H1 (cell line): ENCODE measurements around the gene TENT5A. TPM values are rescaled to one million over a fixed set of nuclear protein-coding genes. Genes with fewer than 3 reads are reported as not detected.

Source experiments
- CTCF ChIA-PET: fragments of 300-600 bp; sonication (Branson Sonifier 250); formaldehyde crosslinking; loops from one replicate; lab custom pipeline; 2021; ENCODE audit not compliant: partially characterized antibody; lab: Charles Lee
- POLR2A ChIA-PET: fragments of 300-600 bp; sonication (Branson Sonifier 250); formaldehyde crosslinking; loops from one replicate; lab custom pipeline; 2021; ENCODE audit warnings: inconsistent platforms; ENCODE audit not compliant: partially characterized antibody; lab: Charles Lee
- DNase-seq, 2 experiments: peaks; one replicate each; pipeline versions ENCODE4 v3.0.0 to v3.0.0-alpha.2; 2010 to 2022; ENCODE audit warnings: low spot score in 2 of 2, low read depth in 1 of 2, mixed read lengths in 1 of 2
- FAIRE-seq: peaks from 2 replicates; lab custom pipeline; 2011; peaks lifted over from hg19 to GRCh38; lab: Jason Lieb, UNC
- H2AFZ ChIP-seq: 2 replicates; pipeline ENCODE4 v1.8.1; 2012; ENCODE audit warnings: low read length, inconsistent platforms
- H2AK5ac ChIP-seq: 2 replicates; pipeline ENCODE4 v1.6.1; 2013; ENCODE audit warnings: low read depth, low read length
- H2BK120ac ChIP-seq: replicated peaks from 2 replicates; pipeline ENCODE3; 2013; ENCODE audit warnings: low read depth, low read length, inconsistent platforms
- H2BK12ac ChIP-seq: 2 replicates; pipeline ENCODE4 v1.6.1; 2013; ENCODE audit warnings: low read depth, low read length
- H2BK15ac ChIP-seq: 2 replicates; pipeline ENCODE4 v1.6.1; 2013; ENCODE audit warnings: low read length
- H2BK20ac ChIP-seq: 2 replicates; pipeline ENCODE4 v1.6.1; 2013; ENCODE audit warnings: low read length
- H2BK5ac ChIP-seq: 2 replicates; pipeline ENCODE4 v1.6.1; 2013; ENCODE audit warnings: low read depth, low read length
- H3K14ac ChIP-seq: 2 replicates; pipeline ENCODE4 v1.6.1; 2013; ENCODE audit warnings: inconsistent platforms; ENCODE audit not compliant: insufficient read length
- H3K18ac ChIP-seq: 2 replicates; pipeline ENCODE4 v1.6.1; 2013; ENCODE audit warnings: low read length; ENCODE audit errors: extremely low read depth
- H3K23ac ChIP-seq: 2 replicates; pipeline ENCODE4 v1.6.1; 2013; ENCODE audit warnings: inconsistent platforms; ENCODE audit not compliant: insufficient read length
- H3K23me2 ChIP-seq: 2 replicates; pipeline ENCODE4 v1.6.1; 2013; ENCODE audit warnings: low read depth, low read length
- H3K27ac ChIP-seq: 2 replicates; pipeline ENCODE4 v1.6.1; 2011; ENCODE audit warnings: low read depth, low read length, inconsistent platforms
- H3K27me3 ChIP-seq, 4 experiments: replicated peaks in 1 of 4; 1 replicate in 1 of 4; 2 replicates in 3 of 4; pipeline versions ENCODE4 v1.6.1 to v1.8.1; 2011 to 2013; ENCODE audit warnings: low read length in 3 of 4, mild to moderate bottlenecking in 3 of 4, inconsistent platforms in 2 of 4, mixed read lengths in 2 of 4, moderate library complexity in 1 of 4; ENCODE audit not compliant: control insufficient read depth in 3 of 4, insufficient read depth in 3 of 4; ENCODE audit errors: extremely low read depth in 1 of 4
- H3K36me3 ChIP-seq, 4 experiments: 2 replicates each; pipeline versions ENCODE4 v1.6.1 to v1.8.1; 2011 to 2013; ENCODE audit warnings: mild to moderate bottlenecking in 4 of 4, low read length in 3 of 4, moderate library complexity in 2 of 4, control low read depth in 1 of 4, inconsistent platforms in 1 of 4; ENCODE audit not compliant: insufficient read depth in 4 of 4, control insufficient read depth in 2 of 4
- H3K4ac ChIP-seq: replicated peaks from 2 replicates; pipeline ENCODE3; 2013; ENCODE audit warnings: low read length, low read depth, mixed read lengths, inconsistent platforms; ENCODE audit not compliant: insufficient read length
- H3K4me1 ChIP-seq, 4 experiments: replicated peaks in 1 of 4; 1 replicate in 1 of 4; 2 replicates in 3 of 4; pipeline versions ENCODE4 v1.6.1 to v1.8.1; 2011 to 2013; ENCODE audit warnings: low read length in 3 of 4, inconsistent platforms in 2 of 4, mixed read lengths in 1 of 4; ENCODE audit not compliant: insufficient read depth in 4 of 4, control insufficient read depth in 3 of 4
- H3K4me2 ChIP-seq, 2 experiments: 2 replicates each; pipeline versions ENCODE4 v1.6.1 to v1.8.1; 2011 to 2013; ENCODE audit warnings: low read depth in 2 of 2, low read length in 2 of 2, control low read depth in 1 of 2, inconsistent platforms in 1 of 2, mild to moderate bottlenecking in 1 of 2; ENCODE audit not compliant: insufficient read depth in 1 of 2
- H3K4me3 ChIP-seq, 4 experiments: fragments of 200-600, 300-600 bp in 1 of 4; sonication (generic), shearing (Covaris generic), sonication (Bioruptor Twin) in 1 of 4; 2 replicates each; pipeline versions ENCODE4 v1.5.1 to v1.8.1; 2011 to 2016; ENCODE audit warnings: low read length in 4 of 4, low read depth in 3 of 4, control low read depth in 2 of 4, inconsistent platforms in 2 of 4, mild to moderate bottlenecking in 2 of 4, mixed read lengths in 1 of 4, moderate library complexity in 1 of 4; ENCODE audit not compliant: insufficient read depth in 2 of 4; ENCODE audit errors: extremely low read depth in 1 of 4
- H3K56ac ChIP-seq: replicated peaks from 2 replicates; pipeline ENCODE3; 2013; ENCODE audit warnings: low read depth, mild to moderate bottlenecking, mixed read lengths, low read length, inconsistent platforms; ENCODE audit not compliant: insufficient read length
- H3K79me1 ChIP-seq: 2 replicates; pipeline ENCODE4 v1.6.1; 2013; ENCODE audit warnings: low read depth, low read length, control low read depth
- H3K79me2 ChIP-seq, 2 experiments: 2 replicates each; pipeline versions ENCODE4 v1.6.1 to v1.8.1; 2012 to 2013; ENCODE audit warnings: low read length in 2 of 2, mild to moderate bottlenecking in 2 of 2, inconsistent platforms in 1 of 2; ENCODE audit not compliant: insufficient read depth in 2 of 2, control insufficient read depth in 1 of 2
- H3K9ac ChIP-seq, 4 experiments: replicated peaks in 1 of 4; 1 replicate in 1 of 4; 2 replicates in 3 of 4; pipeline versions ENCODE4 v1.6.1 to v1.8.1; 2011 to 2013; ENCODE audit warnings: low read depth in 3 of 4, low read length in 3 of 4, control low read depth in 2 of 4, mild to moderate bottlenecking in 2 of 4, moderate library complexity in 2 of 4, inconsistent platforms in 1 of 4; ENCODE audit errors: extremely low read depth in 1 of 4
- H3K9me3 ChIP-seq, 2 experiments: 2 replicates each; pipeline versions ENCODE4 v1.6.1 to v1.8.1; 2012 to 2013; ENCODE audit warnings: mild to moderate bottlenecking in 2 of 2, moderate library complexity in 2 of 2, control low read depth in 1 of 2, inconsistent platforms in 1 of 2, low read depth in 1 of 2, low read length in 1 of 2, mixed read lengths in 1 of 2; ENCODE audit not compliant: insufficient read depth in 2 of 2
- H4K20me1 ChIP-seq, 2 experiments: replicated peaks in 1 of 2; 2 replicates each; pipeline versions ENCODE3 to v1.8.1; 2011 to 2013; ENCODE audit warnings: inconsistent platforms in 2 of 2, low read length in 2 of 2, mild to moderate bottlenecking in 1 of 2; ENCODE audit not compliant: insufficient read depth in 2 of 2, control insufficient read depth in 1 of 2
- H4K5ac ChIP-seq: 2 replicates; pipeline ENCODE4 v1.6.1; 2013; ENCODE audit warnings: low read length, low read depth, mixed read lengths, inconsistent platforms; ENCODE audit not compliant: insufficient read length
- H4K8ac ChIP-seq: 2 replicates; pipeline ENCODE4 v1.8.0; 2013; ENCODE audit warnings: mild to moderate bottlenecking, moderate library complexity, low read length, inconsistent platforms; ENCODE audit not compliant: insufficient read depth; ENCODE audit errors: extremely low read depth
- H4K91ac ChIP-seq: replicated peaks from 2 replicates; pipeline ENCODE3; 2013; ENCODE audit warnings: low read length, mixed read lengths, inconsistent platforms; ENCODE audit not compliant: insufficient read length
- BRCA1 ChIP-seq: IDR thresholded peaks from 2 replicates; pipeline ENCODE4 v1.6.1; 2012; ENCODE audit warnings: low read depth, low read length, improper control_type of control experiment
- CEBPB ChIP-seq: IDR thresholded peaks from 2 replicates; pipeline ENCODE4 v1.6.1; 2012; ENCODE audit warnings: low read depth, low read length
- CTCF ChIP-seq, 3 experiments: IDR thresholded peaks; 1 replicate in 2 of 3; 2 replicates in 1 of 3; pipeline versions ENCODE4 v1.5.1 to v1.6.1; 2011; ENCODE audit warnings: low read length in 3 of 3, mild to moderate bottlenecking in 3 of 3, inconsistent platforms in 2 of 3, low read depth in 1 of 3, moderate library complexity in 1 of 3; ENCODE audit not compliant: insufficient read depth in 1 of 3; ENCODE audit errors: control extremely low read depth in 1 of 3
- HDAC2 ChIP-seq, 2 experiments: fragments of 300-600 bp in 1 of 2; sonication (generic) in 1 of 2; IDR thresholded peaks; 2 replicates each; pipeline ENCODE4 v1.6.1; 2011 to 2012; ENCODE audit warnings: low read depth in 2 of 2, low read length in 2 of 2, mild to moderate bottlenecking in 2 of 2, moderate library complexity in 2 of 2, borderline replicate concordance in 1 of 2, inconsistent platforms in 1 of 2
- JUND ChIP-seq: IDR thresholded peaks from 2 replicates; pipeline ENCODE4 v1.6.1; 2011; ENCODE audit warnings: mild to moderate bottlenecking, improper control_type of control experiment, low read length
- PHF8 ChIP-seq: fragments of 200-600 bp; sonication (generic); conservative IDR thresholded peaks from 2 replicates; pipeline ENCODE4 v1.7.1; 2012; ENCODE audit warnings: low read depth, mild to moderate bottlenecking, inconsistent platforms, low read length, moderate library complexity
- RAD21 ChIP-seq, 2 experiments: IDR thresholded peaks in 1 of 2; conservative IDR thresholded peaks in 1 of 2; 2 replicates each; pipeline ENCODE4 v1.6.1; 2011; ENCODE audit warnings: low read depth in 2 of 2, low read length in 2 of 2, improper control_type of control experiment in 1 of 2, inconsistent platforms in 1 of 2, mild to moderate bottlenecking in 1 of 2, moderate library complexity in 1 of 2
- RFX5 ChIP-seq: IDR thresholded peaks from 2 replicates; pipeline ENCODE4 v1.6.1; 2011; ENCODE audit warnings: low read depth, low read length, improper control_type of control experiment, borderline replicate concordance
- RXRA ChIP-seq: IDR thresholded peaks from 2 replicates; pipeline ENCODE4 v1.6.1; 2011; ENCODE audit warnings: low read depth, mild to moderate bottlenecking, low read length, moderate library complexity; ENCODE audit not compliant: insufficient read depth
- WGBS, 2 experiments: shearing (Covaris generic) in 1 of 2; methylation state at CpG; one replicate each; pipeline versions ENCODE4 v1.1.6 to v1.1.7; 2013 to 2015; ENCODE audit warnings: low lambda C conversion rate in 2 of 2, mixed read lengths in 2 of 2, inconsistent platforms in 1 of 2, low coverage in 1 of 2, missing lambda C conversion rate in 1 of 2; ENCODE audit not compliant: insufficient replicate concordance in 2 of 2, insufficient coverage in 1 of 2, insufficient read length in 1 of 2; ENCODE audit errors: extremely low coverage in 1 of 2, missing lambda C conversion rate in 1 of 2; 5-methylcytosine and 5-hydroxymethylcytosine counted together
- polyA plus RNA-seq, 7 experiments: library from polyadenylated mRNA; depleted of rRNA in 3 of 7; stranded (reverse) in 5 of 7; unstranded in 2 of 7; fragments of >200 nt in 5 of 7; fragments of 200-250 nt in 2 of 7; gene quantifications; 1 replicate in 5 of 7; 2 replicates in 1 of 7; 4 replicates in 1 of 7; pipeline versions ENCODE4 v1.2.1 to v1.2.3, GENCODE V29; 2011 to 2013; ENCODE audit warnings: missing spikeins in 2 of 7, mixed read lengths in 2 of 7
- total RNA-seq: library from RNA; stranded (reverse); fragmentation: NEBNext Ultra II Directional; extraction: Animal tissue kit (Norgen Biotek cat#: 25700); gene quantifications from 2 replicates; pipeline ENCODE4 v1.2.1, GENCODE V29; 2021

Gene TENT5A
- total and polyA plus RNA-seq, 2 of the 8 experiments (the other 6 are each of a cell fraction or from before 2014, with no cell fraction given): 0.91 to 2.9 TPM

GRCh38 chr6:81763968-81764367, 11.5 kb upstream of the TENT5A start:
- no peaks in the 10 kb centered on the region for H3K27me3 ChIP-seq
- H3K79me2 ChIP-seq: no peaks in the 10 kb centered on the region
- no peak overlapping the region for H3K18ac ChIP-seq
- WGBS, 2 experiments: 88% methylated on average over 3 of the region's 3 CpGs; no CpG with 5 or more reads in 1 of the 2 experiments
- no peak overlapping the region for H2AK5ac ChIP-seq
- no peaks in the 10 kb centered on the region for H3K9me3 ChIP-seq
- H3K4me2 ChIP-seq: no peak overlapping the region
- H4K5ac ChIP-seq: no peak overlapping the region
- H2BK120ac ChIP-seq: no peak overlapping the region
- H3K23me2 ChIP-seq: no peaks in the 10 kb centered on the region; the same call in 1 of the 2 replicates
- no peaks in the 10 kb centered on the region for H3K79me1 ChIP-seq
- H3K27ac ChIP-seq: no peak overlapping the region
- no peak overlapping the region for H3K23ac ChIP-seq
- H2BK15ac ChIP-seq: no peak overlapping the region
- no peak for FAIRE-seq
- POLR2A ChIA-PET: no interaction called here
- H2BK5ac ChIP-seq: no peak overlapping the region
- no peak overlapping the region for H2AFZ ChIP-seq
- H4K91ac ChIP-seq: no peak overlapping the region
- H2BK12ac ChIP-seq: no peak overlapping the region
- no peaks in the 10 kb centered on the region for H3K4me1 ChIP-seq
- H3K4me3 ChIP-seq: no peak overlapping the region
- no peak overlapping the region for H3K14ac ChIP-seq
- no peak overlapping the region for H2BK20ac ChIP-seq
- TF ChIP-seq HDAC2 (IDR thresholded peaks at IDR 0.05; ENCODE audit: borderline replicate concordance in 1 of 2, low read depth in 2 of 2, low read length in 2 of 2): no peak
- no peak for TF ChIP-seq BRCA1
- TF ChIP-seq JUND: no peak
- no peak for TF ChIP-seq RXRA
- TF ChIP-seq CEBPB: no peak
- TF ChIP-seq PHF8: no peak
- TF ChIP-seq RFX5: no peak
- TF ChIP-seq RAD21 (IDR thresholded peaks at IDR 0.05 in 1 of 2, conservative IDR thresholded peaks at IDR 0.05 in 1 of 2; ENCODE audit: low read depth in 2 of 2, low read length in 2 of 2): no peak
- no peak for TF ChIP-seq CTCF (IDR thresholded peaks at IDR 0.05; ENCODE audit: control extremely low read depth in 1 of 3, insufficient read depth in 1 of 3, low read depth in 1 of 3, low read length in 3 of 3)
- no peak overlapping the region for H3K56ac ChIP-seq
- CTCF ChIA-PET: interaction anchor here (3.6 kb wide), 1 partner anchor 10 kb away, joined by 20 read pairs; the partner anchor contains the start of gene TENT5A
- no peaks in the 10 kb centered on the region for H4K20me1 ChIP-seq
- H3K9ac ChIP-seq: no peak overlapping the region
- H4K8ac ChIP-seq: no peak overlapping the region
- no peak overlapping the region for H3K4ac ChIP-seq
- DNase-seq: no peak
- H3K36me3 ChIP-seq: no peaks in the 10 kb centered on the region
